Caco-2 (cell line): ENCODE measurements around the gene CDR2L. TPM values are rescaled to one million over a fixed set of nuclear protein-coding genes. Genes with fewer than 3 reads are reported as not detected.

Experiments
- BruUV-seq: library from RNA; stranded (reverse); fragments of 400-500 nt; replicated peaks from 2 replicates; lab custom pipeline; 2021; lab: Mats Ljungman, UMichigan
- CTCF ChIA-PET: fragments of 300-600 bp; sonication (Branson Sonifier 250); formaldehyde crosslinking; loops from one replicate; lab custom pipeline; 2022; ENCODE audit warnings: antibody characterized with exemption; lab: Charles Lee
- POLR2A ChIA-PET: fragments of 300-600 bp; sonication (Branson Sonifier 250); formaldehyde crosslinking; loops from one replicate; lab custom pipeline; 2022; ENCODE audit warnings: antibody characterized with exemption; lab: Charles Lee
- DNase-seq, 2 experiments: peaks; one replicate each; pipeline versions ENCODE4 v3.0.0 to v3.0.0-alpha.2; 2020 to 2022
- H3K27me3 ChIP-seq: replicated peaks from 2 replicates; pipeline ENCODE4 v1.6.0; 2011; ENCODE audit warnings: low read length; ENCODE audit not compliant: control insufficient read depth, insufficient read depth
- H3K36me3 ChIP-seq: 2 replicates; pipeline ENCODE4 v1.5.1; 2011; ENCODE audit warnings: low read length; ENCODE audit not compliant: control insufficient read depth, insufficient read depth
- H3K4me1 ChIP-seq: fragments of 250-450 bp; sonication (Bioruptor Pico); 2 replicates; pipeline ENCODE4 v1.5.1; 2020; ENCODE audit warnings: mild to moderate bottlenecking
- H3K4me3 ChIP-seq: 2 replicates; pipeline ENCODE4 v1.5.1; 2011; ENCODE audit warnings: low read depth, mild to moderate bottlenecking, control low read depth, low read length
- H3K9me3 ChIP-seq: fragments of 250-450 bp; sonication (Bioruptor Pico); 2 replicates; pipeline ENCODE4 v1.5.1; 2020; ENCODE audit warnings: mild to moderate bottlenecking, moderate library complexity
- H3K27ac Mint-ChIP-seq: one replicate; pipeline ENCODE4 v1.8.0; 2022; ENCODE audit warnings: mixed read lengths; ENCODE audit not compliant: unreplicated experiment
- H3K27me3 Mint-ChIP-seq: one replicate; pipeline ENCODE4 v1.8.0; 2022; ENCODE audit warnings: mixed read lengths; ENCODE audit not compliant: insufficient read depth, unreplicated experiment
- H3K36me3 Mint-ChIP-seq: one replicate; pipeline ENCODE4 v1.8.0; 2022; ENCODE audit warnings: mild to moderate bottlenecking, mixed read lengths; ENCODE audit not compliant: insufficient read depth, unreplicated experiment
- H3K4me1 Mint-ChIP-seq: one replicate; pipeline ENCODE4 v1.8.0; 2022; ENCODE audit warnings: low read depth, mixed read lengths; ENCODE audit not compliant: unreplicated experiment
- H3K4me3 Mint-ChIP-seq: one replicate; pipeline ENCODE4 v1.8.0; 2022; ENCODE audit warnings: mild to moderate bottlenecking, moderate library complexity, mixed read lengths; ENCODE audit not compliant: unreplicated experiment
- H3K9me3 Mint-ChIP-seq: one replicate; pipeline ENCODE4 v1.8.0; 2022; ENCODE audit warnings: mixed read lengths; ENCODE audit not compliant: unreplicated experiment
- intact Hi-C: fragments of 100-400 bp; cut with micrococcal nuclease; formaldehyde crosslinking; loops from one replicate; pipeline ENCODE4 v1.10.0; 2022; ENCODE audit not compliant: unreplicated experiment
- total RNA-seq: library from RNA; stranded (reverse); gene quantifications from 2 replicates; pipeline ENCODE4 v1.2.3, GENCODE V29; 2022
- TF ChIP-seq, protein P1 (sequence below), 2 experiments: fragments of 200-600 bp in 1 of 2; IDR thresholded peaks; 1 replicate in 1 of 2; 2 replicates in 1 of 2; pipeline versions ENCODE4 v1.5.1 to v1.8.0; 2011 to 2022; ENCODE audit warnings: antibody characterized with exemption in 1 of 2, control low read depth in 1 of 2, inconsistent platforms in 1 of 2, low read depth in 1 of 2, low read length in 1 of 2, mild to moderate bottlenecking in 1 of 2, moderate library complexity in 1 of 2; ENCODE audit not compliant: insufficient read depth in 1 of 2, severe bottlenecking in 1 of 2, unreplicated experiment in 1 of 2

The CDR2L gene
- total RNA-seq, 1 experiment from 2014 or later, result 30.9 TPM

DNA sequence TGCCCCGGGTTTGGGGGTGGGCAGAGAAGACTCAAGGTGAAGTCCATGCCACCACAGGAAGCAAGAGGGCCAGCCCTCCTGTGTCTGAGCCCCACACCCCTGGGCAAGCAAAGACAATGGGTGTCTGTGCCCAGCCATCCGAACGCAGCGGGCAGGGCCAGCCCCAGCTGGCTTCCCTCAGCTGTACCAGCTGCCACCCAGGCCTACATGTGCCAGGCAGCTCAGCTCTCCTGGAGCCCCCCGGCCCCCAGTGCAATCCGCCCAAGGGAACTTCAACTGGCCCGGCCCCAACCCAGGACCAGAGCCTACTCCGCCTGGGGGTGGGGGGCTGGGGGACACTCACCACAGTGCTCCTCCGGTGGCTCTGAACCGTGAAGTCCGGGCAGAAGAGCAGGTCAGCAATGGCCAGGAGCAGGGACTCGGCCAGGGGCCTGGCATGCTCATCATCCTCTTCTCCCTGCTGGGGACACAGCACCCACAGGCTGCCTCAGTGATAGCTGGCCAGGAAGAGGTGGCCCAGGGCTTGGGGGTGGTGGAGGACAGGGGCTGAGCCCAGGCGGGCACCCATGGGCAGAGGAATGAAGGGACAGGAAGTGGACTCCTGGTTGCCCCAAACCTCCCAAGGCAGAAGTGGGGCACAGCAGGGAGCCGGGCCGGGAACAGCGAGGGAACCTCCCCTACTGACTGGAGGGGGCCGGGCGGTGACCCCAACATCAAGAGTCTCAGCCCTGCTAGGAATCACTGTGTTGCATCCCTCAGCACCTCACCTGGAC, 24.6 kb upstream of the CDR2L start:
- no TSS peak for BruUV-seq
- H3K36me3 Mint-ChIP-seq, result peaks cover 18% of the 10 kb centered on the region
- H3K4me1 ChIP-seq, result peaks cover 7% of the 10 kb centered on the region
- no peaks in the 10 kb centered on the region for H3K27me3 Mint-ChIP-seq
- H3K27ac Mint-ChIP-seq, result no peak overlapping the region
- H3K36me3 ChIP-seq, result peaks cover 1% of the 10 kb centered on the region; the same call in 1 of the 2 replicates
- H3K4me1 Mint-ChIP-seq, result peaks cover 21% of the 10 kb centered on the region
- H3K4me3 ChIP-seq, result no peak overlapping the region
- CTCF ChIA-PET, result interaction anchor here (0.9 to 3.9 kb wide), 17 partner anchors 10 to 239 kb away, joined by 3 to 86 read pairs (median 7); partner anchors contain the start of genes CDR2L, HID1, MRPL58 and OTOP3
- no peak for DNase-seq
- H3K27me3 ChIP-seq, result no peaks in the 10 kb centered on the region
- H3K9me3 ChIP-seq, result no peaks in the 10 kb centered on the region
- H3K4me3 Mint-ChIP-seq, result no peak overlapping the region
- intact Hi-C loops, result no loop called here
- no peaks in the 10 kb centered on the region for H3K9me3 Mint-ChIP-seq
- TF ChIP-seq, protein P1, sequence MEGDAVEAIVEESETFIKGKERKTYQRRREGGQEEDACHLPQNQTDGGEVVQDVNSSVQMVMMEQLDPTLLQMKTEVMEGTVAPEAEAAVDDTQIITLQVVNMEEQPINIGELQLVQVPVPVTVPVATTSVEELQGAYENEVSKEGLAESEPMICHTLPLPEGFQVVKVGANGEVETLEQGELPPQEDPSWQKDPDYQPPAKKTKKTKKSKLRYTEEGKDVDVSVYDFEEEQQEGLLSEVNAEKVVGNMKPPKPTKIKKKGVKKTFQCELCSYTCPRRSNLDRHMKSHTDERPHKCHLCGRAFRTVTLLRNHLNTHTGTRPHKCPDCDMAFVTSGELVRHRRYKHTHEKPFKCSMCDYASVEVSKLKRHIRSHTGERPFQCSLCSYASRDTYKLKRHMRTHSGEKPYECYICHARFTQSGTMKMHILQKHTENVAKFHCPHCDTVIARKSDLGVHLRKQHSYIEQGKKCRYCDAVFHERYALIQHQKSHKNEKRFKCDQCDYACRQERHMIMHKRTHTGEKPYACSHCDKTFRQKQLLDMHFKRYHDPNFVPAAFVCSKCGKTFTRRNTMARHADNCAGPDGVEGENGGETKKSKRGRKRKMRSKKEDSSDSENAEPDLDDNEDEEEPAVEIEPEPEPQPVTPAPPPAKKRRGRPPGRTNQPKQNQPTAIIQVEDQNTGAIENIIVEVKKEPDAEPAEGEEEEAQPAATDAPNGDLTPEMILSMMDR (IDR thresholded peaks at IDR 0.05; ENCODE audit: insufficient read depth in 1 of 2, low read depth in 1 of 2, low read length in 1 of 2, severe bottlenecking in 1 of 2, unreplicated experiment in 1 of 2), result no peak
- POLR2A ChIA-PET, result interaction anchor here (0.6 to 2.3 kb wide), 3 partner anchors 25 to 206 kb away, joined by 8 to 18 read pairs (median 13); partner anchors contain the start of genes CDR2L and MRPL58

DNA sequence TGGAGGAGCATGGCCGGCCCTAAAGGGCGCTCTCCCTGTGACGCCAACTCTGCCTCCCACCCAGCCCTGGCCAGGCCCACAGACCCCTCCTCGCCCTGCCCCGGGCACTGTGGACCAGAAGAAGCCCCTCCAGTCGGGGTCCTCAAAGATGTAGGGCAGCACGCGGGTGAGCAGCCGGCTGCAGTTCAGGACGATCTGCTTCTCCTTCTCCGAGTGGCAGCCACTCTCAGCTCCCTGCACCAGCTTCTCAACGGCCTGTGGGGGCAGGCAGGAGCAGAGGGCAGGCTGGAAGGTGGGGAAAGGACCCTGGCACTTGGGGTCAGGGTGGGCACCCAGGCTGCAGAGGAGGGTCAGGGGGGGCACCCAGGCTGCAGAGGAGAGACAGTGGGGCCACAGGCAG, 23.8 kb upstream of the CDR2L start:
- Mint-ChIP-seq H3K9me3 (no peaks in the 10 kb centered on the region), H3K36me3 (peaks cover 24% of the 10 kb centered on the region), H3K27ac (no peak overlapping the region), H3K4me1 (peaks cover 28% of the 10 kb centered on the region), H3K4me3 (no peak overlapping the region), H3K27me3 (no peaks in the 10 kb centered on the region)
- ChIA-PET POLR2A (no interaction called here), CTCF (interaction anchor here (0.7 to 3.9 kb wide), 7 partner anchors 9 to 238 kb away, joined by 3 to 61 read pairs (median 5); partner anchors contain the start of genes CDR2L, HID1 and MRPL58)
- Histone ChIP-seq H3K9me3 (no peaks in the 10 kb centered on the region), H3K4me1 (peaks cover 15% of the 10 kb centered on the region), H3K4me3 (no peak overlapping the region), H3K27me3 (no peaks in the 10 kb centered on the region), H3K36me3 (peaks cover 1% of the 10 kb centered on the region; the same call in 1 of the 2 replicates)
- no TSS peak for BruUV-seq
- TF ChIP-seq, protein P1 (IDR thresholded peaks at IDR 0.05; ENCODE audit: insufficient read depth in 1 of 2, low read depth in 1 of 2, low read length in 1 of 2, severe bottlenecking in 1 of 2, unreplicated experiment in 1 of 2), result peak in 1 of 2 experiments; percentile 12
- no peak for DNase-seq
- intact Hi-C loops, result no loop called here

DNA sequence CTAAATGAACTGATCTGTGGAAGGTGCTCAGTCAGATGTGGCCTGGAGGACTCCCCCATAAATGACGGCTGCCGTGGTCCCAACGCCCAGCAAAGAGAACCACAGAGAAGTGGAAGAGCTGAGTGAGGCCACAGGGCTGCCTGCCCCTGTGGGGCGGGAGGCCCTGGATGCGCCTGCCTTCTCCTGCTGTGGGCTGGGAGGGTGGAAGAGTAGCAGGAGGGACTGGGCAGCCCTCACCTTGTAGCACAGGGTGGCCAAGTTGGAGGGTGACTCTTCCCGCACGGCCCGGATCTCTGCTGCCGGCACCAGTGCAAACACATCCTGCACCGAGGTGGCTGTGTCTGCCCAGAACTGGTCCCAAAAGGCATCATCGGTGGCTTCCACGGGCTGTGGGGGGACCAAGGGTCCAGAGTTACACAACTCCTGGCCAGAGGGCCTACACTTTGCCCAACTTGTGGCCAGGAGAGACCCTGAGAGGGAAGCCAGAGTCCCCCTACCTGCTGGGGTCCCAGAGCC, 23.1 kb upstream of the CDR2L start:
- TF ChIP-seq, protein P1 (IDR thresholded peaks at IDR 0.05; ENCODE audit: insufficient read depth in 1 of 2, low read depth in 1 of 2, low read length in 1 of 2, severe bottlenecking in 1 of 2, unreplicated experiment in 1 of 2), result no peak
- BruUV-seq, result no TSS peak
- Histone ChIP-seq H3K36me3 (peaks cover 1% of the 10 kb centered on the region; the same call in 1 of the 2 replicates), H3K27me3 (no peaks in the 10 kb centered on the region), H3K4me1 (peaks cover 22% of the 10 kb centered on the region), H3K9me3 (no peaks in the 10 kb centered on the region), H3K4me3 (no peak overlapping the region)
- no peaks in the 10 kb centered on the region for H3K27me3 Mint-ChIP-seq
- no peak overlapping the region for H3K27ac Mint-ChIP-seq
- no peak for DNase-seq
- ChIA-PET POLR2A (no interaction called here), CTCF (interaction anchor here (0.6 to 1.5 kb wide), 3 partner anchors 41 to 237 kb away, joined by 3 to 5 read pairs (median 3); no protein-coding TSS in a partner anchor)
- H3K9me3 Mint-ChIP-seq, result no peaks in the 10 kb centered on the region
- peaks cover 24% of the 10 kb centered on the region for H3K36me3 Mint-ChIP-seq
- peaks cover 33% of the 10 kb centered on the region for H3K4me1 Mint-ChIP-seq
- intact Hi-C loops, result no loop called here
- no peak overlapping the region for H3K4me3 Mint-ChIP-seq
